ENCODE measurements around the gene HDAC4. TPM values are rescaled to one million over a fixed set of nuclear protein-coding genes. Genes with fewer than 3 reads are reported as not detected.

The HDAC4 gene
- total and polyA plus RNA-seq, 2 experiments from 2014 or later: 8.1 to 41.8 TPM

- no peaks in the 10 kb centered on the region for H3K9me3 Mint-ChIP-seq
- H2AFZ ChIP-seq: no peak overlapping the region
- no peaks in the 10 kb centered on the region for H3K36me3 Mint-ChIP-seq (ENCODE audit: low read depth)
These were observed 385.5 kb downstream of the HDAC4 start for GRCh38 chr2:239015218-239015900.

More at GRCh38 chr2:239015218-239015900, 385.5 kb downstream of the HDAC4 start:
- no peak for ATAC-seq
- H3F3A ChIP-seq (replicated peaks; ENCODE audit: low read depth): no peaks in the 10 kb centered on the region
- Mint-ChIP-seq H3K27me3 (ENCODE audit: insufficient read depth, low read depth, poor library complexity) (peaks cover 5% of the 10 kb centered on the region), H3K27ac (no peak overlapping the region), H3K4me1 (no peaks in the 10 kb centered on the region), H3K4me3 (no peak overlapping the region)
- no peaks in the 10 kb centered on the region for H3K4me1 ChIP-seq (ENCODE audit: insufficient read depth)
- DNase-seq (ENCODE audit: low spot score): no peak
- H3K4me2 ChIP-seq: no peak overlapping the region
- H3K4me3 ChIP-seq: no peak overlapping the region
- H3K27ac ChIP-seq (ENCODE audit: low read depth): no peak overlapping the region
- no peaks in the 10 kb centered on the region for H3K79me2 ChIP-seq (replicated peaks; ENCODE audit: insufficient read depth)
- H3K36me3 ChIP-seq (ENCODE audit: insufficient read depth): no peaks in the 10 kb centered on the region
- H3K27me3 ChIP-seq (ENCODE audit: insufficient read depth): no peaks in the 10 kb centered on the region
- no peaks in the 10 kb centered on the region for H3K9me2 ChIP-seq (ENCODE audit: insufficient read depth)
- H4K20me1 ChIP-seq (replicated peaks; ENCODE audit: insufficient read depth): no peaks in the 10 kb centered on the region
- TF ChIP-seq EZH2 (IDR thresholded peaks at IDR 0.05; ENCODE audit: low read depth, unreplicated experiment) (no peak), JUNB (IDR thresholded peaks at IDR 0.05; ENCODE audit: unreplicated experiment) (no peak), NANOG (IDR thresholded peaks at IDR 0.05; ENCODE audit: borderline replicate concordance) (no peak), POLR2AphosphoS5 (IDR thresholded peaks at IDR 0.05; ENCODE audit: low read depth) (no peak), CREB1 (CRISPR knock-in tag; IDR thresholded peaks at IDR 0.05; ENCODE audit: low read depth) (no peak), ZNF462 (CRISPR knock-in tag; IDR thresholded peaks at IDR 0.05) (no peak), EZH2phosphoT487 (IDR thresholded peaks at IDR 0.05; ENCODE audit: unreplicated experiment) (no peak)
- TF ChIP-seq, protein P1, sequence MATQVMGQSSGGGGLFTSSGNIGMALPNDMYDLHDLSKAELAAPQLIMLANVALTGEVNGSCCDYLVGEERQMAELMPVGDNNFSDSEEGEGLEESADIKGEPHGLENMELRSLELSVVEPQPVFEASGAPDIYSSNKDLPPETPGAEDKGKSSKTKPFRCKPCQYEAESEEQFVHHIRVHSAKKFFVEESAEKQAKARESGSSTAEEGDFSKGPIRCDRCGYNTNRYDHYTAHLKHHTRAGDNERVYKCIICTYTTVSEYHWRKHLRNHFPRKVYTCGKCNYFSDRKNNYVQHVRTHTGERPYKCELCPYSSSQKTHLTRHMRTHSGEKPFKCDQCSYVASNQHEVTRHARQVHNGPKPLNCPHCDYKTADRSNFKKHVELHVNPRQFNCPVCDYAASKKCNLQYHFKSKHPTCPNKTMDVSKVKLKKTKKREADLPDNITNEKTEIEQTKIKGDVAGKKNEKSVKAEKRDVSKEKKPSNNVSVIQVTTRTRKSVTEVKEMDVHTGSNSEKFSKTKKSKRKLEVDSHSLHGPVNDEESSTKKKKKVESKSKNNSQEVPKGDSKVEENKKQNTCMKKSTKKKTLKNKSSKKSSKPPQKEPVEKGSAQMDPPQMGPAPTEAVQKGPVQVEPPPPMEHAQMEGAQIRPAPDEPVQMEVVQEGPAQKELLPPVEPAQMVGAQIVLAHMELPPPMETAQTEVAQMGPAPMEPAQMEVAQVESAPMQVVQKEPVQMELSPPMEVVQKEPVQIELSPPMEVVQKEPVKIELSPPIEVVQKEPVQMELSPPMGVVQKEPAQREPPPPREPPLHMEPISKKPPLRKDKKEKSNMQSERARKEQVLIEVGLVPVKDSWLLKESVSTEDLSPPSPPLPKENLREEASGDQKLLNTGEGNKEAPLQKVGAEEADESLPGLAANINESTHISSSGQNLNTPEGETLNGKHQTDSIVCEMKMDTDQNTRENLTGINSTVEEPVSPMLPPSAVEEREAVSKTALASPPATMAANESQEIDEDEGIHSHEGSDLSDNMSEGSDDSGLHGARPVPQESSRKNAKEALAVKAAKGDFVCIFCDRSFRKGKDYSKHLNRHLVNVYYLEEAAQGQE (IDR thresholded peaks at IDR 0.05; ENCODE audit: unreplicated experiment): no peak

Measured in GM23338 (cell line).